HG03097 (cell line): ENCODE measurements around the gene RHBDL3.
"Not testable (repeated sequence)": the region's sequence is repeated elsewhere in the genome, so short reads cannot be mapped to it uniquely, and the experiment has no call there.

Source experiments
- ATAC-seq: cut with Tn5 transposase; IDR thresholded peaks from one replicate; pipeline ENCODE4 v1.9.1; 2021; ENCODE audit not compliant: unreplicated experiment, low FRiP score

The RHBDL3 gene

GRCh38 chr17:32320847-32321246 lies 55.2 kb downstream of the RHBDL3 start:
- no peak for ATAC-seq

- ATAC-seq = no peak
Measured at GRCh38 chr17:32323046-32323445, 57.4 kb downstream of the RHBDL3 start.

GRCh38 chr17:32323811-32324491 lies 58.3 kb downstream of the RHBDL3 start:
- ATAC-seq = no peak

GRCh38 chr17:32327911-32328310 lies 62.3 kb downstream of the RHBDL3 start:
- ATAC-seq = no peak

GRCh38 chr17:32330147-32330546 lies 64.5 kb downstream of the RHBDL3 start:
- ATAC-seq = no peak

GRCh38 chr17:32331243-32332040 lies 65.8 kb downstream of the RHBDL3 start:
- ATAC-seq = no peak

GRCh38 chr17:32333187-32333586 lies 67.6 kb downstream of the RHBDL3 start:
- no peak for ATAC-seq

GRCh38 chr17:32335046-32335445 lies 69.4 kb downstream of the RHBDL3 start:
- no peak for ATAC-seq

GRCh38 chr17:32335687-32336086 lies 70.1 kb downstream of the RHBDL3 start:
- ATAC-seq = no peak

GRCh38 chr17:32341141-32341856 lies 75.7 kb downstream of the RHBDL3 start:
- ATAC-seq = peak; percentile 10

- peak; percentile 77 for ATAC-seq
Measured at GRCh38 chr17:32341857-32342602, 76.4 kb downstream of the RHBDL3 start, which contains the start of gene C17orf75. Gene C17orf75, minus strand, starts transcription at chr17:32342173. Its CDS starts 34 bp downstream, at chr17:32342139.

- ATAC-seq = no peak
Measured at GRCh38 chr17:32342603-32343325, 77.1 kb downstream of the RHBDL3 start.

GRCh38 chr17:32345951-32346600 lies 80.4 kb downstream of the RHBDL3 start:
- no peak for ATAC-seq

- no peak for ATAC-seq
Measured at GRCh38 chr17:32348483-32348800, 82.8 kb downstream of the RHBDL3 start.

GRCh38 chr17:32349503-32349853 lies 83.8 kb downstream of the RHBDL3 start:
- ATAC-seq = peak; percentile 13

GRCh38 chr17:32349854-32350665 lies 84.4 kb downstream of the RHBDL3 start, which contains the start of gene ZNF207:
Gene ZNF207, plus strand, starts transcription at chr17:32350157. Its CDS starts 129 bp downstream, at chr17:32350286.
- ATAC-seq = peak; percentile 89

GRCh38 chr17:32350666-32351418 lies 85.2 kb downstream of the RHBDL3 start:
- peak; percentile 13 for ATAC-seq

- not testable (repeated sequence) for ATAC-seq
Measured at GRCh38 chr17:32352734-32353133, 87.1 kb downstream of the RHBDL3 start.
